ENCODE measurements around the gene PPM1M.
A peak's percentile ranks its signal among the peaks of the same experiment; 100 is the strongest.

Gene PPM1M

DNA sequence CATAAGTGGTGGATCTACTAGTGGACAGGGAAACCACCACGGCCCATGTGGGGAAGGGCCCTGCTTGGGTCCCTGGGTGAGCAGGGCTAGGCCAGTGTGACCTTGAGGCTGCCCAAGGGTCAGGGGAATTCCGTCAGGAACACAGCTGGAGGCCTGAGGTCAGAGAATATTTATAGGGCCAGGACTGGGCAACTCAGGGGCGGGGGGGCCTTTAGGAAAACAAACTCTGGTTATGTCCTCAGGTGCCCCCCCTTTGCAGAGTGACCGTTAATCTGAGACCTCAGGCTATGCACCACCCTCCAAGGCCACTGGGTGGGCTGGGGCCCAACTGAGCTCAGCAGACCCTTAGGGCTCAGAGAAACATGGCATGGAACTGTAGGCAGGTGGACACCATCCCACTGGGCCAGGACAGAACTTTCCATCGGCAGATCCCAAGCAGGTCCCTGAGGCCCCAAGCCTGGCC lies 9.1 kb upstream of the PPM1M start:
- Histone ChIP-seq H3K9ac (ENCODE audit: low read length) (no peak overlapping the region), H3K27me3 (ENCODE audit: insufficient read depth, low read length) (no peaks in the 10 kb centered on the region), H3K79me2 (ENCODE audit: insufficient read depth, low read length) (peaks cover 8% of the 10 kb centered on the region), H3K4me1 (ENCODE audit: insufficient read depth, low read length, severe bottlenecking) (peaks cover 41% of the 10 kb centered on the region), H3K36me3 (ENCODE audit: insufficient read depth, low read length) (peaks cover 12% of the 10 kb centered on the region; the same call in 1 of the 2 replicates), H4K20me1 (ENCODE audit: insufficient read depth, low read length) (no peaks in the 10 kb centered on the region), H3K4me2 (ENCODE audit: low read length) (no peak overlapping the region), H3K4me3 (ENCODE audit: low read depth, low read length, poor library complexity, severe bottlenecking) (no peak overlapping the region), H2AFZ (ENCODE audit: low read length) (no peak overlapping the region), H3K27ac (ENCODE audit: low read depth, low read length, poor library complexity, severe bottlenecking) (no peak overlapping the region), H3K9me3 (ENCODE audit: low read length) (no peaks in the 10 kb centered on the region), H3F3A (ENCODE audit: insufficient read depth, low read length) (no peaks in the 10 kb centered on the region), H3K9me2 (ENCODE audit: low read depth, low read length) (no peaks in the 10 kb centered on the region)
- no peak for TF ChIP-seq EZH2 (IDR thresholded peaks at IDR 0.05; ENCODE audit: borderline replicate concordance, low read length)
- TF ChIP-seq, protein P1, sequence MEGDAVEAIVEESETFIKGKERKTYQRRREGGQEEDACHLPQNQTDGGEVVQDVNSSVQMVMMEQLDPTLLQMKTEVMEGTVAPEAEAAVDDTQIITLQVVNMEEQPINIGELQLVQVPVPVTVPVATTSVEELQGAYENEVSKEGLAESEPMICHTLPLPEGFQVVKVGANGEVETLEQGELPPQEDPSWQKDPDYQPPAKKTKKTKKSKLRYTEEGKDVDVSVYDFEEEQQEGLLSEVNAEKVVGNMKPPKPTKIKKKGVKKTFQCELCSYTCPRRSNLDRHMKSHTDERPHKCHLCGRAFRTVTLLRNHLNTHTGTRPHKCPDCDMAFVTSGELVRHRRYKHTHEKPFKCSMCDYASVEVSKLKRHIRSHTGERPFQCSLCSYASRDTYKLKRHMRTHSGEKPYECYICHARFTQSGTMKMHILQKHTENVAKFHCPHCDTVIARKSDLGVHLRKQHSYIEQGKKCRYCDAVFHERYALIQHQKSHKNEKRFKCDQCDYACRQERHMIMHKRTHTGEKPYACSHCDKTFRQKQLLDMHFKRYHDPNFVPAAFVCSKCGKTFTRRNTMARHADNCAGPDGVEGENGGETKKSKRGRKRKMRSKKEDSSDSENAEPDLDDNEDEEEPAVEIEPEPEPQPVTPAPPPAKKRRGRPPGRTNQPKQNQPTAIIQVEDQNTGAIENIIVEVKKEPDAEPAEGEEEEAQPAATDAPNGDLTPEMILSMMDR (IDR thresholded peaks at IDR 0.05; ENCODE audit: low read length) = no peak

DNA sequence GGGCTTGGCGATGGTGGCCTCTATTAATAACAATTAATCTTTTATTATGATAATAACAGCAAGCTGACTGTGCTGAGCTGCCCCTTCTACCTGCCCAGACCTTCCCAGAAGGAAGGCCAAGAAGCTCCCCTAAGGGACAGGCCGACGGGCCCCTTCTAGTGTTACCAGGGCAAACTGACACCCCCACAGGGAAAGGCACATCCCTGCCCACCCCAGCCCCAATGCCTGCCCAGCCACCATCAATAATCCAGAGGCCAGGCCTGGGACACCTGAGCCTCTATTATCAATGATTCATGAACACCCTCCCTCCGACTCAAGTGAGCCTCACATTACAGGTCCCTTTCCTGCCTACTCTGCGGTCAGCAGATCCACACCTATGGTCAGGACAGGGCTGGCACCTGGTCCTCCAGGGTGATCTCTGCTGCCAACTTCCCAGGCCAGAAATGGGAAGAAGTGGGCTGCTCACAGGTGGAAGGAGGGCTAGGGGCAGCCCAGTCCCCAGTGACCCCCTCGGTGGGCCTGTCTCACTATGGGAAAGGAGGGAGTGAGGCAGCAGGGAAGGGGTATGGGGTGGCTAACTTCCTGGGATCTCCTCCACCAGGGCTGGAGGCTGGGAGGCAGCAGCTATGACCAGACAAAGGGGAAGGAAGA lies 8.4 kb upstream of the PPM1M start:
- H3K9me2 ChIP-seq (ENCODE audit: low read depth, low read length) = no peaks in the 10 kb centered on the region
- peak overlapping the region; percentile 100; the same call in 1 of the 2 replicates for H3K9ac ChIP-seq (ENCODE audit: low read length)
- H3K79me2 ChIP-seq (ENCODE audit: insufficient read depth, low read length) = peaks cover 8% of the 10 kb centered on the region
- peak overlapping the region; percentile 76 for H3K4me3 ChIP-seq (ENCODE audit: low read depth, low read length, poor library complexity, severe bottlenecking)
- H3K27ac ChIP-seq (ENCODE audit: low read depth, low read length, poor library complexity, severe bottlenecking) = peak overlapping the region; percentile 44
- H4K20me1 ChIP-seq (ENCODE audit: insufficient read depth, low read length) = no peaks in the 10 kb centered on the region
- H2AFZ ChIP-seq (ENCODE audit: low read length) = no peak overlapping the region
- no peaks in the 10 kb centered on the region for H3F3A ChIP-seq (ENCODE audit: insufficient read depth, low read length)
- peaks cover 34% of the 10 kb centered on the region for H3K4me1 ChIP-seq (ENCODE audit: insufficient read depth, low read length, severe bottlenecking)
- no peaks in the 10 kb centered on the region for H3K27me3 ChIP-seq (ENCODE audit: insufficient read depth, low read length)
- no peaks in the 10 kb centered on the region for H3K9me3 ChIP-seq (ENCODE audit: low read length)
- H3K4me2 ChIP-seq (ENCODE audit: low read length) = peak overlapping the region; percentile 98; the same call in 1 of the 2 replicates
- H3K36me3 ChIP-seq (ENCODE audit: insufficient read depth, low read length) = peaks cover 12% of the 10 kb centered on the region; the same call in 1 of the 2 replicates
- TF ChIP-seq, protein P1 (IDR thresholded peaks at IDR 0.05; ENCODE audit: low read length) = no peak
- no peak for TF ChIP-seq EZH2 (IDR thresholded peaks at IDR 0.05; ENCODE audit: borderline replicate concordance, low read length)

DNA sequence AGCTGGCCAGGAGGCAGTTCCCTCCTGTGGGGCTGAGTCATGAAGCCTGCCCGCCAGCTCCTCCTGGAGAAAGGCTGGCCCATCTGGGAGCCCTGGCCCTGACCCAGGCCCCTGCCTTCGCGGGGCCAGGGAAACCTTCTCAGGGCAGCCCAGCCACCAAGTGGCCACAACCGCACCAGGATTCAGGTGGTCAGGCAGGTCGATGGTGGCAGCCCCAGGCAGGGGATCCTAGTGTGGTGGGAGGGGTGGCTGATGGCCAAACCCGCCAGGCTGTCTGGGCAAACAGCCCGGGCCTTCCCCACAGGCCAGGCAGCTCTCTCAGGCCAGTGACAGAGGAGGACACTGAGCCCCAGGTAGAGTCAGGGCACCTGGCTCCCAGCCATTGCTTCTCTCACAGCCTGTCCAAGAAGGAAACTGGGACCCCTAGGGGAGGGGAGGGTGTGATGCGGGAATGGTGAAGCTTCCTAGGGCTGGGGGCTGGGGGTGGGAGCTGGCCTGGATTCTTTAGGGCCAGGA lies 7.8 kb upstream of the PPM1M start:
- no peaks in the 10 kb centered on the region for H3K9me2 ChIP-seq (ENCODE audit: low read depth, low read length)
- no peak overlapping the region for H2AFZ ChIP-seq (ENCODE audit: low read length)
- peak overlapping the region; percentile 98 for H3K4me2 ChIP-seq (ENCODE audit: low read length)
- peaks cover 8% of the 10 kb centered on the region for H3K79me2 ChIP-seq (ENCODE audit: insufficient read depth, low read length)
- no peaks in the 10 kb centered on the region for H3F3A ChIP-seq (ENCODE audit: insufficient read depth, low read length)
- no peaks in the 10 kb centered on the region for H3K27me3 ChIP-seq (ENCODE audit: insufficient read depth, low read length)
- H3K27ac ChIP-seq (ENCODE audit: low read depth, low read length, poor library complexity, severe bottlenecking) = peak overlapping the region; percentile 44
- H3K4me3 ChIP-seq (ENCODE audit: low read depth, low read length, poor library complexity, severe bottlenecking) = peak overlapping the region; percentile 76
- peaks cover 12% of the 10 kb centered on the region; the same call in 1 of the 2 replicates for H3K36me3 ChIP-seq (ENCODE audit: insufficient read depth, low read length)
- TF ChIP-seq, protein P1 (IDR thresholded peaks at IDR 0.05; ENCODE audit: low read length) = no peak
- no peak for TF ChIP-seq EZH2 (IDR thresholded peaks at IDR 0.05; ENCODE audit: borderline replicate concordance, low read length)
- no peaks in the 10 kb centered on the region for H4K20me1 ChIP-seq (ENCODE audit: insufficient read depth, low read length)
- peaks cover 28% of the 10 kb centered on the region for H3K4me1 ChIP-seq (ENCODE audit: insufficient read depth, low read length, severe bottlenecking)
- peak overlapping the region; percentile 100 for H3K9ac ChIP-seq (ENCODE audit: low read length)
- H3K9me3 ChIP-seq (ENCODE audit: low read length) = no peaks in the 10 kb centered on the region

Measured in OCI-LY1 (cell line).